Erythroblast (primary cell): ENCODE measurements around the gene ADGRV1.

Experiments used
- GATA1 ChIP-seq: IDR thresholded peaks from 2 replicates; pipeline ENCODE4 v1.6.1; 2011; ENCODE audit warnings: low read depth, mild to moderate bottlenecking, control low read depth, low read length, moderate library complexity
- POLR2A ChIP-seq: IDR thresholded peaks from 2 replicates; pipeline ENCODE4 v1.6.1; 2011; ENCODE audit warnings: mild to moderate bottlenecking, low read length

GRCh38 chr5:90793183-90793582, 234.6 kb downstream of the ADGRV1 start:
- no peak for TF ChIP-seq POLR2A
- no peak for TF ChIP-seq GATA1
